HEK293 (cell line): Measurements from ENCODE around the gene VAV3.

Experiments
- CTCF ChIA-PET: fragments of 350-600 bp; formaldehyde crosslinking; extraction: SDS; loops from one replicate; lab custom pipeline; 2021; ENCODE audit warnings: antibody characterized with exemption; lab: Yijun Ruan, JAX
- POLR2A ChIA-PET: fragments of 300-600 bp; formaldehyde crosslinking; extraction: SDS; loops from one replicate; lab custom pipeline; 2020; ENCODE audit warnings: antibody characterized with exemption, inconsistent platforms; lab: Yijun Ruan, JAX
- H3K27ac ChIP-seq: fragments of 200-500 bp; sonication (Bioruptor generic); 2 replicates; pipeline ENCODE4 v1.5.1; 2014; ENCODE audit warnings: low read depth, low read length, control low read depth, inconsistent platforms; ENCODE audit errors: extremely low read depth
- H3K36me3 ChIP-seq, 2 experiments: fragments of 200-500 bp in 1 of 2; sonication (Bioruptor generic) in 1 of 2; 1 replicate in 1 of 2; 2 replicates in 1 of 2; pipeline ENCODE4 v1.5.1; 2014 to 2017; ENCODE audit warnings: inconsistent platforms in 2 of 2, low read length in 2 of 2; ENCODE audit not compliant: control insufficient read depth in 2 of 2, insufficient read depth in 1 of 2
- H3K4me1 ChIP-seq: fragments of 200-500 bp; sonication (Bioruptor generic); 2 replicates; pipeline ENCODE4 v1.5.1; 2014; ENCODE audit warnings: mild to moderate bottlenecking, low read length, inconsistent platforms; ENCODE audit not compliant: control insufficient read depth, insufficient read depth
- H3K4me3 ChIP-seq: 2 replicates; pipeline ENCODE4 v1.5.1; 2011; ENCODE audit warnings: low read depth, mild to moderate bottlenecking, control low read depth, low read length, moderate library complexity
- H3K9me3 ChIP-seq: fragments of 200-500 bp; sonication (Bioruptor generic); 2 replicates; pipeline ENCODE4 v1.5.1; 2014; ENCODE audit warnings: low read depth, low read length, inconsistent platforms; ENCODE audit not compliant: control insufficient read depth, insufficient read depth
- BCL11B ChIP-seq: fragments of 450-650 bp; formaldehyde crosslinking; IDR thresholded peaks from 2 replicates; pipeline ENCODE4 v1.5.1; 2016; ENCODE audit warnings: low read depth, missing biosample characterization, missing genetic modification characterization
- KLF17 ChIP-seq: fragments of 450-650 bp; formaldehyde crosslinking; IDR thresholded peaks from 2 replicates; pipeline ENCODE4 v1.5.1; 2016; ENCODE audit warnings: missing biosample characterization, missing genetic modification characterization
- KLF9 ChIP-seq: fragments of 450-650 bp; formaldehyde crosslinking; IDR thresholded peaks from 2 replicates; pipeline ENCODE4 v1.5.1; 2016; ENCODE audit warnings: missing biosample characterization, missing genetic modification characterization, low read depth
- OVOL3 ChIP-seq: fragments of 450-650 bp; formaldehyde crosslinking; IDR thresholded peaks from 2 replicates; pipeline ENCODE4 v1.5.1; 2016; ENCODE audit warnings: missing biosample characterization, missing genetic modification characterization
- PRDM6 ChIP-seq: fragments of 450-650 bp; formaldehyde crosslinking; IDR thresholded peaks from 2 replicates; pipeline ENCODE4 v1.5.1; 2017; ENCODE audit warnings: missing biosample characterization, missing genetic modification characterization
- SALL2 ChIP-seq: fragments of 450-650 bp; formaldehyde crosslinking; IDR thresholded peaks from 2 replicates; pipeline ENCODE4 v1.5.0; 2017; ENCODE audit warnings: missing biosample characterization, mild to moderate bottlenecking, missing genetic modification characterization, borderline replicate concordance
- ZBTB26 ChIP-seq: fragments of 450-650 bp; formaldehyde crosslinking; optimal IDR thresholded peaks from 2 replicates; pipeline ENCODE3; 2016; ENCODE audit warnings: missing biosample characterization, mild to moderate bottlenecking, missing genetic modification characterization
- ZBTB48 ChIP-seq: fragments of 450-650 bp; formaldehyde crosslinking; IDR thresholded peaks from 2 replicates; pipeline ENCODE4 v1.5.1; 2016; ENCODE audit warnings: missing biosample characterization, missing genetic modification characterization
- ZFP3 ChIP-seq: fragments of 450-650 bp; formaldehyde crosslinking; IDR thresholded peaks from 2 replicates; pipeline ENCODE4 v1.5.1; 2016; ENCODE audit warnings: low read depth, missing biosample characterization, missing genetic modification characterization
- ZNF133 ChIP-seq: fragments of 450-650 bp; formaldehyde crosslinking; IDR thresholded peaks from 2 replicates; pipeline ENCODE4 v1.5.1; 2016; ENCODE audit warnings: missing biosample characterization, missing genetic modification characterization
- ZNF248 ChIP-seq: fragments of 450-650 bp; formaldehyde crosslinking; IDR thresholded peaks from 2 replicates; pipeline ENCODE4 v1.5.1; 2017; ENCODE audit warnings: missing biosample characterization, missing genetic modification characterization
- ZNF335 ChIP-seq: fragments of 450-650 bp; formaldehyde crosslinking; conservative IDR thresholded peaks from 2 replicates; pipeline ENCODE4 v1.5.1; 2016; ENCODE audit warnings: missing biosample characterization, missing genetic modification characterization
- ZNF350 ChIP-seq: fragments of 450-650 bp; formaldehyde crosslinking; IDR thresholded peaks from 2 replicates; pipeline ENCODE4 v1.5.0; 2017; ENCODE audit warnings: missing biosample characterization, mild to moderate bottlenecking, missing genetic modification characterization
- ZNF398 ChIP-seq: fragments of 450-650 bp; formaldehyde crosslinking; IDR thresholded peaks from 2 replicates; pipeline ENCODE4 v1.5.1; 2017; ENCODE audit warnings: missing biosample characterization, missing genetic modification characterization
- ZNF514 ChIP-seq: fragments of 450-650 bp; formaldehyde crosslinking; IDR thresholded peaks from 2 replicates; pipeline ENCODE4 v1.5.1; 2016; ENCODE audit warnings: missing biosample characterization, missing genetic modification characterization
- ZNF530 ChIP-seq: fragments of 450-650 bp; formaldehyde crosslinking; IDR thresholded peaks from 2 replicates; pipeline ENCODE4 v1.5.1; 2016; ENCODE audit warnings: low read depth, missing biosample characterization, missing genetic modification characterization
- ZNF600 ChIP-seq: fragments of 450-650 bp; formaldehyde crosslinking; IDR thresholded peaks from 2 replicates; pipeline ENCODE4 v1.5.1; 2016; ENCODE audit warnings: missing biosample characterization, missing genetic modification characterization
- ZNF707 ChIP-seq: fragments of 450-650 bp; formaldehyde crosslinking; IDR thresholded peaks from 2 replicates; pipeline ENCODE4 v1.5.1; 2016; ENCODE audit warnings: missing biosample characterization, missing genetic modification characterization
- ZNF777 ChIP-seq: fragments of 450-650 bp; formaldehyde crosslinking; IDR thresholded peaks from 2 replicates; pipeline ENCODE4 v1.5.1; 2017; ENCODE audit warnings: missing biosample characterization, missing genetic modification characterization, borderline replicate concordance
- ZNF837 ChIP-seq: fragments of 450-650 bp; formaldehyde crosslinking; IDR thresholded peaks from 2 replicates; pipeline ENCODE4 v1.5.1; 2016; ENCODE audit warnings: missing biosample characterization, missing genetic modification characterization
- ZNF843 ChIP-seq: fragments of 450-650 bp; formaldehyde crosslinking; IDR thresholded peaks from 2 replicates; pipeline ENCODE4 v1.5.1; 2016; ENCODE audit warnings: missing biosample characterization, missing genetic modification characterization
- ZSCAN16 ChIP-seq: fragments of 450-650 bp; formaldehyde crosslinking; IDR thresholded peaks from 2 replicates; pipeline ENCODE4 v1.5.1; 2016; ENCODE audit warnings: missing biosample characterization, missing genetic modification characterization
- TF ChIP-seq, protein P1 (sequence below): fragments of 450-650 bp; formaldehyde crosslinking; IDR thresholded peaks from 2 replicates; pipeline ENCODE4 v1.5.1; 2016; ENCODE audit warnings: missing biosample characterization, missing genetic modification characterization
- TF ChIP-seq, protein P2 (sequence below): fragments of 450-650 bp; formaldehyde crosslinking; IDR thresholded peaks from 2 replicates; pipeline ENCODE4 v1.5.1; 2016; ENCODE audit warnings: missing biosample characterization, missing genetic modification characterization

Gene VAV3

GRCh38 chr1:107965110-107965991 lies at the start of gene VAV3 (continued):
- TF ChIP-seq, protein P1, sequence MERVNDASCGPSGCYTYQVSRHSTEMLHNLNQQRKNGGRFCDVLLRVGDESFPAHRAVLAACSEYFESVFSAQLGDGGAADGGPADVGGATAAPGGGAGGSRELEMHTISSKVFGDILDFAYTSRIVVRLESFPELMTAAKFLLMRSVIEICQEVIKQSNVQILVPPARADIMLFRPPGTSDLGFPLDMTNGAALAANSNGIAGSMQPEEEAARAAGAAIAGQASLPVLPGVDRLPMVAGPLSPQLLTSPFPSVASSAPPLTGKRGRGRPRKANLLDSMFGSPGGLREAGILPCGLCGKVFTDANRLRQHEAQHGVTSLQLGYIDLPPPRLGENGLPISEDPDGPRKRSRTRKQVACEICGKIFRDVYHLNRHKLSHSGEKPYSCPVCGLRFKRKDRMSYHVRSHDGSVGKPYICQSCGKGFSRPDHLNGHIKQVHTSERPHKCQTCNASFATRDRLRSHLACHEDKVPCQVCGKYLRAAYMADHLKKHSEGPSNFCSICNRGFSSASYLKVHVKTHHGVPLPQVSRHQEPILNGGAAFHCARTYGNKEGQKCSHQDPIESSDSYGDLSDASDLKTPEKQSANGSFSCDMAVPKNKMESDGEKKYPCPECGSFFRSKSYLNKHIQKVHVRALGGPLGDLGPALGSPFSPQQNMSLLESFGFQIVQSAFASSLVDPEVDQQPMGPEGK = peak; percentile 68
- TF ChIP-seq, protein P2, sequence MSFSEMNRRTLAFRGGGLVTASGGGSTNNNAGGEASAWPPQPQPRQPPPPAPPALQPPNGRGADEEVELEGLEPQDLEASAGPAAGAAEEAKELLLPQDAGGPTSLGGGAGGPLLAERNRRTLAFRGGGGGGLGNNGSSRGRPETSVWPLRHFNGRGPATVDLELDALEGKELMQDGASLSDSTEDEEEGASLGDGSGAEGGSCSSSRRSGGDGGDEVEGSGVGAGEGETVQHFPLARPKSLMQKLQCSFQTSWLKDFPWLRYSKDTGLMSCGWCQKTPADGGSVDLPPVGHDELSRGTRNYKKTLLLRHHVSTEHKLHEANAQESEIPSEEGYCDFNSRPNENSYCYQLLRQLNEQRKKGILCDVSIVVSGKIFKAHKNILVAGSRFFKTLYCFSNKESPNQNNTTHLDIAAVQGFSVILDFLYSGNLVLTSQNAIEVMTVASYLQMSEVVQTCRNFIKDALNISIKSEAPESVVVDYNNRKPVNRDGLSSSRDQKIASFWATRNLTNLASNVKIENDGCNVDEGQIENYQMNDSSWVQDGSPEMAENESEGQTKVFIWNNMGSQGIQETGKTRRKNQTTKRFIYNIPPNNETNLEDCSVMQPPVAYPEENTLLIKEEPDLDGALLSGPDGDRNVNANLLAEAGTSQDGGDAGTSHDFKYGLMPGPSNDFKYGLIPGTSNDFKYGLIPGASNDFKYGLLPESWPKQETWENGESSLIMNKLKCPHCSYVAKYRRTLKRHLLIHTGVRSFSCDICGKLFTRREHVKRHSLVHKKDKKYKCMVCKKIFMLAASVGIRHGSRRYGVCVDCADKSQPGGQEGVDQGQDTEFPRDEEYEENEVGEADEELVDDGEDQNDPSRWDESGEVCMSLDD (tag by site-specific recombination) = peak; percentile 77
- TF ChIP-seq KLF9 (0 out of 2 replicates have a peak, but pooled peaks have one; percentile 18), ZNF335 (tag by site-specific recombination) (peak; percentile 92), ZNF837 (no peak), ZNF398 (no peak), ZBTB26 (tag by site-specific recombination) (peak; percentile 34), ZNF777 (tag by site-specific recombination) (peak; percentile 21; the same call in 1 of the 2 replicates)

- Histone ChIP-seq H3K4me1 (no peaks in the 10 kb centered on the region), H3K36me3 (no peaks in the 10 kb centered on the region), H3K4me3 (no peak overlapping the region), H3K9me3 (no peaks in the 10 kb centered on the region), H3K27ac (no peak overlapping the region)
- ChIA-PET POLR2A (no interaction called here), CTCF (no interaction called here)
- TF ChIP-seq ZNF514 = no peak
- no peak for TF ChIP-seq ZNF530
- no peak for TF ChIP-seq ZBTB48 (tag by site-specific recombination)
- no peak for TF ChIP-seq ZNF350 (tag by site-specific recombination)
- no peak for TF ChIP-seq PRDM6
- TF ChIP-seq SALL2 (tag by site-specific recombination) = no peak
- no peak for TF ChIP-seq ZNF600 (tag by site-specific recombination)
- no peak for TF ChIP-seq ZFP3 (tag by site-specific recombination)
- no peak for TF ChIP-seq KLF17 (tag by site-specific recombination)
- no peak for TF ChIP-seq ZNF707 (tag by site-specific recombination)
- TF ChIP-seq ZNF133 (tag by site-specific recombination) = no peak
- no peak for TF ChIP-seq ZNF843 (tag by site-specific recombination)
- TF ChIP-seq BCL11B (tag by site-specific recombination) = no peak
- no peak for TF ChIP-seq ZSCAN16 (tag by site-specific recombination)
- no peak for TF ChIP-seq ZNF248 (tag by site-specific recombination)
- no peak for TF ChIP-seq OVOL3
These were observed 47.6 kb upstream of the VAV3 start for GRCh38 chr1:108012553-108012952.
